SK-N-SH treated with all-trans-retinoic acid at 6 μM for 48 hours (cell line): ENCODE measurements around the gene MEF2C.

Experiments
- ATAC-seq: fragments of 200-7000 bp; cut with Tn5 transposase; 3 replicates; pipeline ENCODE4 v1.9.1; 2020; ENCODE audit warnings: mild to moderate bottlenecking, moderate library complexity
- ARNTL ChIP-seq: fragments of 450-650 bp; formaldehyde crosslinking; IDR thresholded peaks from 2 replicates; pipeline ENCODE4 v1.5.0; 2020; ENCODE audit warnings: low read depth, mild to moderate bottlenecking, moderate library complexity, borderline replicate concordance
- BACH2 ChIP-seq: fragments of 250-450 bp; sonication (Bioruptor Pico); IDR thresholded peaks from 2 replicates; pipeline ENCODE4 v1.9.0; 2021; ENCODE audit warnings: mild to moderate bottlenecking, borderline replicate concordance
- CSDC2 ChIP-seq: fragments of 250-450 bp; sonication (Bioruptor Pico); IDR thresholded peaks from 2 replicates; pipeline ENCODE4 v1.5.0; 2020; ENCODE audit warnings: mild to moderate bottlenecking, moderate library complexity
- GLIS3 ChIP-seq: fragments of 250-450 bp; sonication (Bioruptor Pico); IDR thresholded peaks from 2 replicates; pipeline ENCODE4 v1.5.0; 2020; ENCODE audit warnings: mild to moderate bottlenecking, moderate library complexity
- OSR1 ChIP-seq: fragments of 250-450 bp; sonication (Bioruptor Pico); IDR thresholded peaks from 2 replicates; pipeline ENCODE4 v1.8.0; 2022; ENCODE audit warnings: moderate library complexity, mild to moderate bottlenecking, inconsistent platforms
- PPARA ChIP-seq: fragments of 250-450 bp; sonication (Bioruptor Pico); IDR thresholded peaks from 2 replicates; pipeline ENCODE4 v1.5.0; 2020; ENCODE audit warnings: mild to moderate bottlenecking, borderline replicate concordance
- RARB ChIP-seq: fragments of 250-450 bp; sonication (Bioruptor Pico); IDR thresholded peaks from 2 replicates; pipeline ENCODE4 v1.8.0; 2021; ENCODE audit warnings: mild to moderate bottlenecking, moderate library complexity
- SNAI2 ChIP-seq: fragments of 250-450 bp; sonication (Bioruptor Pico); IDR thresholded peaks from 2 replicates; pipeline ENCODE4 v1.5.0; 2020; ENCODE audit warnings: mild to moderate bottlenecking, moderate library complexity
- TCF4 ChIP-seq: fragments of 250-450 bp; sonication (Bioruptor Pico); IDR thresholded peaks from 2 replicates; pipeline ENCODE4 v1.8.0; 2021; ENCODE audit warnings: mild to moderate bottlenecking, moderate library complexity, borderline replicate concordance
- TOX ChIP-seq: fragments of 250-450 bp; sonication (Bioruptor Pico); IDR thresholded peaks from 2 replicates; pipeline ENCODE4 v1.8.0; 2021; ENCODE audit warnings: mild to moderate bottlenecking, moderate library complexity, borderline replicate concordance
- ZC3H10 ChIP-seq: fragments of 250-450 bp; sonication (Bioruptor Pico); IDR thresholded peaks from 2 replicates; pipeline ENCODE4 v1.5.1; 2021; ENCODE audit warnings: mild to moderate bottlenecking, moderate library complexity
- ZFP3 ChIP-seq: fragments of 250-450 bp; sonication (Bioruptor Pico); IDR thresholded peaks from 2 replicates; pipeline ENCODE4 v1.5.0; 2020; ENCODE audit warnings: mild to moderate bottlenecking, moderate library complexity
- ZFP30 ChIP-seq: fragments of 450-650 bp; formaldehyde crosslinking; IDR thresholded peaks from 2 replicates; pipeline ENCODE4 v1.5.0; 2022; ENCODE audit warnings: mild to moderate bottlenecking, moderate library complexity
- ZNF565 ChIP-seq: fragments of 450-650 bp; formaldehyde crosslinking; conservative IDR thresholded peaks from 2 replicates; pipeline ENCODE4 v1.5.0; 2020; ENCODE audit warnings: low read depth, mild to moderate bottlenecking, moderate library complexity
- ZNF70 ChIP-seq: fragments of 450-650 bp; formaldehyde crosslinking; IDR thresholded peaks from 2 replicates; pipeline ENCODE4 v1.5.0; 2020; ENCODE audit warnings: mild to moderate bottlenecking, moderate library complexity
- ZNF8 ChIP-seq: fragments of 450-650 bp; formaldehyde crosslinking; IDR thresholded peaks from 2 replicates; pipeline ENCODE4 v1.5.0; 2020; ENCODE audit warnings: mild to moderate bottlenecking, moderate library complexity
- TF ChIP-seq, protein P1 (sequence below): fragments of 250-450 bp; sonication (Bioruptor Pico); IDR thresholded peaks from 2 replicates; pipeline ENCODE4 v1.8.0; 2020; ENCODE audit warnings: mild to moderate bottlenecking, moderate library complexity, borderline replicate concordance
- TF ChIP-seq, protein P2 (sequence below): fragments of 250-450 bp; sonication (Bioruptor Pico); IDR thresholded peaks from 2 replicates; pipeline ENCODE4 v1.5.1; 2020; ENCODE audit warnings: low read depth, mild to moderate bottlenecking, moderate library complexity
- TF ChIP-seq, protein P3 (sequence below): fragments of 250-450 bp; sonication (Bioruptor Pico); IDR thresholded peaks from 2 replicates; pipeline ENCODE4 v1.8.0; 2021; ENCODE audit warnings: low read depth, mild to moderate bottlenecking, moderate library complexity, borderline replicate concordance
- TF ChIP-seq, protein P4 (sequence below): fragments of 250-450 bp; sonication (Bioruptor Pico); IDR thresholded peaks from 2 replicates; pipeline ENCODE4 v1.5.0; 2020; ENCODE audit warnings: mild to moderate bottlenecking, moderate library complexity
- TF ChIP-seq, protein P5 (sequence below): fragments of 250-450 bp; sonication (Bioruptor Pico); IDR thresholded peaks from 2 replicates; pipeline ENCODE4 v1.5.1; 2021; ENCODE audit warnings: mild to moderate bottlenecking, moderate library complexity

Gene MEF2C

DNA sequence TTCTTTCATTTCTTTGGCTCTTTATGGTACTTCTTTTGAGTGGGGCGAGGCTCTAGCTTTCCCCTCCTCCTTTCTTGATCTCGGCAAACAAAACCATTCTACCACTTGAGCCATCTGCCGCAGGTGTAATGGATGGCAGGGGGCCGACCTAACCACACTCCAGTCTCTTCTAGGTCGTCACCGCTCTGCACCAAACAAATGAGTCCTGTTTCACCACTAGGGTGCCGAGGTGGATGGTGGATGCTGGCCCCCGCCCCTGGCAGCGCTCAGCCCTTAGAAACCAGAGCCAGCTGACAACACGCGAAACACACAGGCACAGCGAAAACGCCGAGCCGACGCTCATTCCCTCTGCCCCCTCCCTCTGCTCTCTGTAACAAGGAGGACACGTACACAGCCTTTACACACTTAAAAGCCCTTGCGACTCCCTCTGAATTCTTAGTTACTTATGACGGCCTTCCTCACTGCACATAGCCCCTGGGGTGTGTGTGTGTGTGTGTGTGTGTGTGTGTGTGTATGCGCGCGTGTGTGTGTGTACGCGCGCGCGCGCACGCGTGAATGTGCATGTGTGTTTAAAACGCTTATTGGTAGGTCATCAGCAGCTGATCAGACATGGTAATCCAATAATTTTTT is 199.4 kb downstream of the MEF2C start:
- peak; percentile 42 for ATAC-seq
- TF ChIP-seq OSR1 (CRISPR knock-in tag), result no peak
- no peak for TF ChIP-seq TOX (CRISPR knock-in tag)
- TF ChIP-seq GLIS3 (CRISPR knock-in tag), result no peak
- TF ChIP-seq ARNTL (CRISPR knock-in tag), result no peak
- TF ChIP-seq, protein P1, sequence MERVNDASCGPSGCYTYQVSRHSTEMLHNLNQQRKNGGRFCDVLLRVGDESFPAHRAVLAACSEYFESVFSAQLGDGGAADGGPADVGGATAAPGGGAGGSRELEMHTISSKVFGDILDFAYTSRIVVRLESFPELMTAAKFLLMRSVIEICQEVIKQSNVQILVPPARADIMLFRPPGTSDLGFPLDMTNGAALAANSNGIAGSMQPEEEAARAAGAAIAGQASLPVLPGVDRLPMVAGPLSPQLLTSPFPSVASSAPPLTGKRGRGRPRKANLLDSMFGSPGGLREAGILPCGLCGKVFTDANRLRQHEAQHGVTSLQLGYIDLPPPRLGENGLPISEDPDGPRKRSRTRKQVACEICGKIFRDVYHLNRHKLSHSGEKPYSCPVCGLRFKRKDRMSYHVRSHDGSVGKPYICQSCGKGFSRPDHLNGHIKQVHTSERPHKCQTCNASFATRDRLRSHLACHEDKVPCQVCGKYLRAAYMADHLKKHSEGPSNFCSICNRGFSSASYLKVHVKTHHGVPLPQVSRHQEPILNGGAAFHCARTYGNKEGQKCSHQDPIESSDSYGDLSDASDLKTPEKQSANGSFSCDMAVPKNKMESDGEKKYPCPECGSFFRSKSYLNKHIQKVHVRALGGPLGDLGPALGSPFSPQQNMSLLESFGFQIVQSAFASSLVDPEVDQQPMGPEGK (CRISPR knock-in tag), result no peak
- TF ChIP-seq ZNF8 (CRISPR knock-in tag), result no peak
- no peak for TF ChIP-seq TCF4
- TF ChIP-seq, protein P2, sequence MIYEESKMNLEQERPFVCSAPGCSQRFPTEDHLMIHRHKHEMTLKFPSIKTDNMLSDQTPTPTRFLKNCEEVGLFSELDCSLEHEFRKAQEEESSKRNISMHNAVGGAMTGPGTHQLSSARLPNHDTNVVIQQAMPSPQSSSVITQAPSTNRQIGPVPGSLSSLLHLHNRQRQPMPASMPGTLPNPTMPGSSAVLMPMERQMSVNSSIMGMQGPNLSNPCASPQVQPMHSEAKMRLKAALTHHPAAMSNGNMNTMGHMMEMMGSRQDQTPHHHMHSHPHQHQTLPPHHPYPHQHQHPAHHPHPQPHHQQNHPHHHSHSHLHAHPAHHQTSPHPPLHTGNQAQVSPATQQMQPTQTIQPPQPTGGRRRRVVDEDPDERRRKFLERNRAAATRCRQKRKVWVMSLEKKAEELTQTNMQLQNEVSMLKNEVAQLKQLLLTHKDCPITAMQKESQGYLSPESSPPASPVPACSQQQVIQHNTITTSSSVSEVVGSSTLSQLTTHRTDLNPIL, result no peak
- TF ChIP-seq ZFP3 (CRISPR knock-in tag), result no peak
- TF ChIP-seq PPARA (CRISPR knock-in tag), result no peak
- TF ChIP-seq CSDC2 (CRISPR knock-in tag), result no peak
- no peak for TF ChIP-seq ZFP30 (CRISPR knock-in tag)
- TF ChIP-seq ZC3H10 (CRISPR knock-in tag), result no peak

DNA sequence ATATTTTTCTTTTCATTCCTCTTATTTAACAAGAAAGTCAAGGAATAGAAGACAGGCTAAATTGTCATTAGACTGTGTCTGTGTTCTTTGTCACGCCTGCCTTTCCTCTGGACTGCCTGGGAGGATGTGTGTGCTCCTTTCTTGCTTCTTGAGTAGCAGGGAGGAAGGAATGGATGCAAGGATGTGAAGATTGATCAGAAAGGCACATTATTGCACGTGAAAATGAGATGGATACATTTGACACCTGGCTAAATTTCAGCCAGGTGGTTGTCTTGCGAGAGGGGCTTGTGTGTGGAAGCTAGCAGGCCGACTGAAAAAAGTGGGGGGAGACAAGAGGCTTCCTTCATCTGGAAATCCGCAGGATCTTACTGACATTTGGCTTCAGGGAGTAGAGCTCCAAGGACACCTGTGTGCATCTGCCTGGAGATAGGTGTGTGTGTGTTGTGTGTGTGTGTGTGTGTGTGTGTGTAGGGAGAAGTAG is 200.1 kb downstream of the MEF2C start:
- TF ChIP-seq OSR1 (CRISPR knock-in tag) (no peak), TOX (CRISPR knock-in tag) (no peak), SNAI2 (CRISPR knock-in tag) (no peak), ZNF70 (CRISPR knock-in tag) (no peak), TCF4 (no peak), GLIS3 (CRISPR knock-in tag) (no peak), ZFP30 (CRISPR knock-in tag) (no peak), ZC3H10 (CRISPR knock-in tag) (no peak), ZNF565 (CRISPR knock-in tag) (no peak), ZNF8 (CRISPR knock-in tag) (no peak), CSDC2 (CRISPR knock-in tag) (no peak), BACH2 (no peak), ZFP3 (CRISPR knock-in tag) (no peak), RARB (CRISPR knock-in tag) (no peak)
- TF ChIP-seq, protein P2, result no peak
- TF ChIP-seq, protein P3, sequence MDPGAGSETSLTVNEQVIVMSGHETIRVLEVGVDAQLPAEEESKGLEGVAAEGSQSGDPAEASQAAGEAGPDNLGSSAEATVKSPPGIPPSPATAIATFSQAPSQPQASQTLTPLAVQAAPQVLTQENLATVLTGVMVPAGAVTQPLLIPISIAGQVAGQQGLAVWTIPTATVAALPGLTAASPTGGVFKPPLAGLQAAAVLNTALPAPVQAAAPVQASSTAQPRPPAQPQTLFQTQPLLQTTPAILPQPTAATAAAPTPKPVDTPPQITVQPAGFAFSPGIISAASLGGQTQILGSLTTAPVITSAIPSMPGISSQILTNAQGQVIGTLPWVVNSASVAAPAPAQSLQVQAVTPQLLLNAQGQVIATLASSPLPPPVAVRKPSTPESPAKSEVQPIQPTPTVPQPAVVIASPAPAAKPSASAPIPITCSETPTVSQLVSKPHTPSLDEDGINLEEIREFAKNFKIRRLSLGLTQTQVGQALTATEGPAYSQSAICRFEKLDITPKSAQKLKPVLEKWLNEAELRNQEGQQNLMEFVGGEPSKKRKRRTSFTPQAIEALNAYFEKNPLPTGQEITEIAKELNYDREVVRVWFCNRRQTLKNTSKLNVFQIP (CRISPR knock-in tag), result no peak
- TF ChIP-seq, protein P4, sequence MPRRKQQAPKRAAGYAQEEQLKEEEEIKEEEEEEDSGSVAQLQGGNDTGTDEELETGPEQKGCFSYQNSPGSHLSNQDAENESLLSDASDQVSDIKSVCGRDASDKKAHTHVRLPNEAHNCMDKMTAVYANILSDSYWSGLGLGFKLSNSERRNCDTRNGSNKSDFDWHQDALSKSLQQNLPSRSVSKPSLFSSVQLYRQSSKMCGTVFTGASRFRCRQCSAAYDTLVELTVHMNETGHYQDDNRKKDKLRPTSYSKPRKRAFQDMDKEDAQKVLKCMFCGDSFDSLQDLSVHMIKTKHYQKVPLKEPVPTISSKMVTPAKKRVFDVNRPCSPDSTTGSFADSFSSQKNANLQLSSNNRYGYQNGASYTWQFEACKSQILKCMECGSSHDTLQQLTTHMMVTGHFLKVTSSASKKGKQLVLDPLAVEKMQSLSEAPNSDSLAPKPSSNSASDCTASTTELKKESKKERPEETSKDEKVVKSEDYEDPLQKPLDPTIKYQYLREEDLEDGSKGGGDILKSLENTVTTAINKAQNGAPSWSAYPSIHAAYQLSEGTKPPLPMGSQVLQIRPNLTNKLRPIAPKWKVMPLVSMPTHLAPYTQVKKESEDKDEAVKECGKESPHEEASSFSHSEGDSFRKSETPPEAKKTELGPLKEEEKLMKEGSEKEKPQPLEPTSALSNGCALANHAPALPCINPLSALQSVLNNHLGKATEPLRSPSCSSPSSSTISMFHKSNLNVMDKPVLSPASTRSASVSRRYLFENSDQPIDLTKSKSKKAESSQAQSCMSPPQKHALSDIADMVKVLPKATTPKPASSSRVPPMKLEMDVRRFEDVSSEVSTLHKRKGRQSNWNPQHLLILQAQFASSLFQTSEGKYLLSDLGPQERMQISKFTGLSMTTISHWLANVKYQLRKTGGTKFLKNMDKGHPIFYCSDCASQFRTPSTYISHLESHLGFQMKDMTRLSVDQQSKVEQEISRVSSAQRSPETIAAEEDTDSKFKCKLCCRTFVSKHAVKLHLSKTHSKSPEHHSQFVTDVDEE (CRISPR knock-in tag), result no peak
- ATAC-seq, result no peak

DNA sequence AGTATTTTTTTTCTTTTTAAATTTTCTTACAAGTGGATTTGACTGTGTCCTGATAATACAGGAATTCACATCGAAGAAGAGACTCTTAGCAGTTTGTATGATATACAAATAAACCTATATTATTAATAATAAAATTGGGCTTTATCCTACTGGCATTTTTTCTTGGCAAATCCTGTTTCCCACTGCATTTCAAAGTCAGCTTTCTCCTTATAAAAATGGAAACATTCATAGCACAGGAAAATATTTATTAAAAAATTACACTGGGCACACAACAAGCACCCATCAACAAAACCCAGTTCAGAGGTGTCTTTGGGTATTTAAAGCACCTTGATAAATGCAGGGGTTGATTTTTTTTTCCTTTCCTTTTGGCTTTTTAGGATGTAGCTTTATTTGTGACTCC is 200.9 kb downstream of the MEF2C start:
- no peak for ATAC-seq
- TF ChIP-seq ZFP30 (CRISPR knock-in tag), result no peak
- TF ChIP-seq TOX (CRISPR knock-in tag), result no peak
- TF ChIP-seq ZC3H10 (CRISPR knock-in tag), result no peak
- no peak for TF ChIP-seq OSR1 (CRISPR knock-in tag)
- TF ChIP-seq, protein P4 (CRISPR knock-in tag), result no peak
- TF ChIP-seq GLIS3 (CRISPR knock-in tag), result no peak
- TF ChIP-seq BACH2, result no peak
- TF ChIP-seq ZNF70 (CRISPR knock-in tag), result no peak
- no peak for TF ChIP-seq ZNF565 (CRISPR knock-in tag)
- TF ChIP-seq, protein P5, sequence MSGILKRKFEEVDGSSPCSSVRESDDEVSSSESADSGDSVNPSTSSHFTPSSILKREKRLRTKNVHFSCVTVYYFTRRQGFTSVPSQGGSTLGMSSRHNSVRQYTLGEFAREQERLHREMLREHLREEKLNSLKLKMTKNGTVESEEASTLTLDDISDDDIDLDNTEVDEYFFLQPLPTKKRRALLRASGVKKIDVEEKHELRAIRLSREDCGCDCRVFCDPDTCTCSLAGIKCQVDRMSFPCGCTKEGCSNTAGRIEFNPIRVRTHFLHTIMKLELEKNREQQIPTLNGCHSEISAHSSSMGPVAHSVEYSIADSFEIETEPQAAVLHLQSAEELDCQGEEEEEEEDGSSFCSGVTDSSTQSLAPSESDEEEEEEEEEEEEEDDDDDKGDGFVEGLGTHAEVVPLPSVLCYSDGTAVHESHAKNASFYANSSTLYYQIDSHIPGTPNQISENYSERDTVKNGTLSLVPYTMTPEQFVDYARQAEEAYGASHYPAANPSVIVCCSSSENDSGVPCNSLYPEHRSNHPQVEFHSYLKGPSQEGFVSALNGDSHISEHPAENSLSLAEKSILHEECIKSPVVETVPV (CRISPR knock-in tag), result no peak
